Endothelial cell (in vitro differentiated cells): ENCODE results near the gene BHLHA9. TPM values are rescaled to one million over a fixed set of nuclear protein-coding genes. Genes with fewer than 3 reads are reported as not detected.

Experiments used
- DNase-seq: peaks from one replicate; pipeline ENCODE4 v3.0.0; 2021; ENCODE audit warnings: low spot score
- H3K27ac Mint-ChIP-seq: one replicate; pipeline ENCODE4 v1.8.0; 2021; ENCODE audit warnings: mixed read lengths, inconsistent platforms; ENCODE audit not compliant: unreplicated experiment
- H3K27me3 Mint-ChIP-seq: one replicate; pipeline ENCODE4 v1.8.0; 2021; ENCODE audit warnings: mild to moderate bottlenecking, moderate library complexity, mixed read lengths, inconsistent platforms; ENCODE audit not compliant: unreplicated experiment
- H3K36me3 Mint-ChIP-seq: one replicate; pipeline ENCODE4 v1.8.0; 2021; ENCODE audit warnings: mild to moderate bottlenecking, low read depth, mixed read lengths, inconsistent platforms; ENCODE audit not compliant: unreplicated experiment
- H3K4me1 Mint-ChIP-seq: one replicate; pipeline ENCODE4 v1.8.0; 2021; ENCODE audit warnings: mild to moderate bottlenecking, mixed read lengths, inconsistent platforms; ENCODE audit not compliant: unreplicated experiment
- H3K4me3 Mint-ChIP-seq: one replicate; pipeline ENCODE4 v1.8.0; 2021; ENCODE audit warnings: mild to moderate bottlenecking, mixed read lengths, inconsistent platforms; ENCODE audit not compliant: unreplicated experiment
- H3K9me3 Mint-ChIP-seq: one replicate; pipeline ENCODE4 v1.8.0; 2021; ENCODE audit warnings: mixed read lengths, inconsistent platforms; ENCODE audit not compliant: unreplicated experiment
- total RNA-seq: library from RNA; stranded (reverse); fragmentation: NEBNext Ultra II Directional; extraction: Animal tissue kit (Norgen Biotek cat#: 25700); gene quantifications from one replicate; pipeline ENCODE4 v1.2.1, GENCODE V29; 2021; ENCODE audit not compliant: unreplicated experiment
- TF ChIP-seq, protein P1 (sequence below): fragments of 200-600 bp; sonication (generic); IDR thresholded peaks from one replicate; pipeline ENCODE4 v1.5.0; 2021; ENCODE audit warnings: antibody characterized with exemption; ENCODE audit not compliant: unreplicated experiment

BHLHA9 gene
- total RNA-seq, 1 donor from 2014 or later = not detected

DNA sequence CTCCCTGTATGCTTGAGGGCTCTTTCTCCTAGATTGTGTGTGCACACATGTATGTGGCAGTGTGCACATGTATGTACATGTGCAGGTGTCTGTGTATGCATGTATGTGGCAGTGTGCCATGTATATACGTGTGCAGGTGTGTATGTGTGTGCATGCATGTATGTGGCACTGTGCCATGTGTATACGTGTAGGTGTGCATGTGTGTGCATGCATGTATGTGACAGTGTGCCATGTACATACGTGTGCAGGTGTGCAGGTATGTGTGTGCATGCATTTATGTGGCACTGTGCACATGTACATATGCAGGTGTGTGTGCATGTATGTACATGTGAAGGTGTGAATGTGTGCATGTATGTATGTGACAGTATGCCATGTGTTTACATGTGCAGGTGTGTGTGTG is 43.9 kb upstream of the BHLHA9 start:
- H3K27me3 Mint-ChIP-seq = peaks cover 27% of the 10 kb centered on the region

DNA sequence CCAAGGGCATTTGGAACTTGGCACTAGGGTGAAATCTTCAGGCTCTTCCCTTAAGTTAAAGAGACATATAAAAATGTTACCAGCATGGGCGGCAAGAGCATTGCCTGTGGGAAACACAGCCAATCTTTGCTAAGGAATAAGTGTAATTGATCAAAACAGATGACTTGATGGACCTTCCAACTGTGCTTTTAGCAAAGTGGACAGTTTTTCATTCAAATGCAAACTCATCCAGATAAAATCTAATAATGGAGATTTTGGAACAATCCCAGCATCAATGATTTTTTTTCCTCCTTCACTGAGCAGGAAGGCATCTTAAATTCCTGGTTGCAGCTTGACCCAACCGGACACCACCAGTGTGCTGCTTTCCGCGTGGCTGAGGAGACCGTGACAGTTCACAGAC is 42.9 kb upstream of the BHLHA9 start:
- peaks cover 33% of the 10 kb centered on the region for H3K27me3 Mint-ChIP-seq
- H3K36me3 Mint-ChIP-seq = peaks cover 6% of the 10 kb centered on the region
- H3K4me3 Mint-ChIP-seq = no peak overlapping the region
- H3K27ac Mint-ChIP-seq = no peak overlapping the region
- TF ChIP-seq, protein P1, sequence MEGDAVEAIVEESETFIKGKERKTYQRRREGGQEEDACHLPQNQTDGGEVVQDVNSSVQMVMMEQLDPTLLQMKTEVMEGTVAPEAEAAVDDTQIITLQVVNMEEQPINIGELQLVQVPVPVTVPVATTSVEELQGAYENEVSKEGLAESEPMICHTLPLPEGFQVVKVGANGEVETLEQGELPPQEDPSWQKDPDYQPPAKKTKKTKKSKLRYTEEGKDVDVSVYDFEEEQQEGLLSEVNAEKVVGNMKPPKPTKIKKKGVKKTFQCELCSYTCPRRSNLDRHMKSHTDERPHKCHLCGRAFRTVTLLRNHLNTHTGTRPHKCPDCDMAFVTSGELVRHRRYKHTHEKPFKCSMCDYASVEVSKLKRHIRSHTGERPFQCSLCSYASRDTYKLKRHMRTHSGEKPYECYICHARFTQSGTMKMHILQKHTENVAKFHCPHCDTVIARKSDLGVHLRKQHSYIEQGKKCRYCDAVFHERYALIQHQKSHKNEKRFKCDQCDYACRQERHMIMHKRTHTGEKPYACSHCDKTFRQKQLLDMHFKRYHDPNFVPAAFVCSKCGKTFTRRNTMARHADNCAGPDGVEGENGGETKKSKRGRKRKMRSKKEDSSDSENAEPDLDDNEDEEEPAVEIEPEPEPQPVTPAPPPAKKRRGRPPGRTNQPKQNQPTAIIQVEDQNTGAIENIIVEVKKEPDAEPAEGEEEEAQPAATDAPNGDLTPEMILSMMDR = no peak
- no peak for DNase-seq
- H3K4me1 Mint-ChIP-seq = peaks cover 15% of the 10 kb centered on the region
- H3K9me3 Mint-ChIP-seq = no peaks in the 10 kb centered on the region

More for the DNA sequence above, 43.9 kb upstream of the BHLHA9 start:
- H3K36me3 Mint-ChIP-seq = peaks cover 6% of the 10 kb centered on the region
- no peak overlapping the region for H3K4me3 Mint-ChIP-seq
- no peak overlapping the region for H3K27ac Mint-ChIP-seq
- H3K9me3 Mint-ChIP-seq = no peaks in the 10 kb centered on the region
- TF ChIP-seq, protein P1 = no peak
- DNase-seq = no peak
- peaks cover 11% of the 10 kb centered on the region for H3K4me1 Mint-ChIP-seq

DNA sequence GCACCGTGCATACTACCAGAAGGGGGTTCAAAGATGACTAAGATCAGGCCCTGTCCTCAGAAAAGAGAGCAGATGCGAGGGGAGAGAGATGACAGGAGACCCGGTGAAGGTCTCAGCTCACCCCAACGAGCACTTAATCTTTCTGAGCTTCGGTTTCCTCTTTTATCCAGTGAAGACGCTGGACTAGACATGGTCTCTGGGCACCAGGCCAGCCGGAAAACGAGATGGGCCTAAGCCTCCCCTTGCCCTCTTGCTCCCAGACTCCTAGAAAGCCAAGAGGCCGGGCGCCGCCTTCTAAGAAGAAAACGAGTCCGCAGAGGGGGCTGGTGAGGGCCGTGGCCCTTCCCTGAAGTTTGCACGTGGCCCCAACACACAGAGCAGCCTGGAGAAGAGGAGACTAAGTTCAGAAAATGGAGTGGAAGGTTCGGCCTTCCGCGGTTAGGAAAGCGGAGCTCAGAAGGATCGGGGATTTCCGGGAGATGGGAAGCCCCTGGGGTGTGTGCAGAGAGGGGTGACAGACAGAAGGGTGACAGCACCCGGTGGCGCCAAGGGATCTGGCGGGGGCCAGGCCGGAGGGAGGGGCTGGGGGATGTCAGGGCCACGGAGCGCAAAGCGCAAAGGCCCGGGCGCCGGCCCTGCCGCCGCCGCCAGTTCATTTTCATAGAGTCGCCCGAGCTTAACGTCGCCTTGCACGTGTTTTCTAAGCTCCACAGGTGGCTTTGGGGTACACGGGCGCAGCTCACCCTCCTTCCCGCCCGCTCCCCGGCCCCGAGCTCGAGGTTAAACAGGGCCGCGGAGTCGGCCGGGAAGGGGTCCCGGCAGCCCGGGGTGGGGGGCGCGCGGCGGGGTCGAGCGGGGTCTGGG is 42.1 kb upstream of the BHLHA9 start:
- no peak for DNase-seq
- Mint-ChIP-seq H3K9me3 (no peaks in the 10 kb centered on the region), H3K4me1 (peaks cover 18% of the 10 kb centered on the region), H3K4me3 (peak overlapping the region; percentile 84), H3K27me3 (peaks cover 33% of the 10 kb centered on the region), H3K36me3 (peaks cover 6% of the 10 kb centered on the region), H3K27ac (no peak overlapping the region)
- TF ChIP-seq, protein P1 = no peak

DNA sequence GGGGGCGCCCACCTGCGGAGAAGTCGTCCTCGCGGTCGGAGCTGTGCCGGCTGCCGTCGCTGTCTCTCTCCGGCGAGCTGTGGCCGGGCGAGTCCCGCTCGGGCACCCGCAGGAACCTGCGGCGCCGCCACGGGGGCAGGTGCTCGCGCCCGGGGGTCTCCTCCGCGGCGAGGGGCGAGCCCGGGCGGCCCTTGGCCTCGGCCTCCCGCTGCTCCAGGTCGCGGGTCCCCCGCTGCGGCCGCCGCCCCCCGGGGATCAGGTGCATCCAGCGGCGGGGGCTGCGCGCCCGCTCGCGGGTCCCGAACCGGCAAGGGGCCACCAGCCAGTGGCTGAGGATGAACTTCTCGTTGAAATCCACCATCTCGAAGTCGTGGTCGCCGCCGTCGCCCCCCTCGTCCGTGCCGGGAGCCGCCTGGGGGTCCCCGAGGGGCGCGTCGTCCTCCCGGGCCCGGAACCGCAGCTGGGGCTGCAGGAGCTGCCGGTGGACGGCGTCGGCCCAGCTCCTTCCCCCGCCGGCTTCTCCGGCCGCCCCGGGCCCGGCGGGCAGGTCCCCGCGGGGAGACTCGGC is 41.4 kb upstream of the BHLHA9 start:
- Mint-ChIP-seq H3K4me3 (no peak overlapping the region), H3K27me3 (peaks cover 33% of the 10 kb centered on the region)

More for the DNA sequence above, 41.4 kb upstream of the BHLHA9 start:
- Mint-ChIP-seq H3K9me3 (no peaks in the 10 kb centered on the region), H3K4me1 (peaks cover 18% of the 10 kb centered on the region), H3K27ac (no peak overlapping the region), H3K36me3 (peaks cover 6% of the 10 kb centered on the region)
- TF ChIP-seq, protein P1 = no peak
- peak; percentile 18 for DNase-seq
